Measurements from ENCODE around the gene KCNK5. TPM values are rescaled to one million over a fixed set of nuclear protein-coding genes. Genes with fewer than 3 reads are reported as not detected.
A peak's percentile ranks its signal among the peaks of the same experiment; 100 is the strongest.

The KCNK5 gene
- total and polyA plus RNA-seq, 9 of the 15 experiments (the other 6 are each of a cell fraction or from before 2014, with no cell fraction given), result 1.5 to 45.8 (median 25.8) TPM

DNA sequence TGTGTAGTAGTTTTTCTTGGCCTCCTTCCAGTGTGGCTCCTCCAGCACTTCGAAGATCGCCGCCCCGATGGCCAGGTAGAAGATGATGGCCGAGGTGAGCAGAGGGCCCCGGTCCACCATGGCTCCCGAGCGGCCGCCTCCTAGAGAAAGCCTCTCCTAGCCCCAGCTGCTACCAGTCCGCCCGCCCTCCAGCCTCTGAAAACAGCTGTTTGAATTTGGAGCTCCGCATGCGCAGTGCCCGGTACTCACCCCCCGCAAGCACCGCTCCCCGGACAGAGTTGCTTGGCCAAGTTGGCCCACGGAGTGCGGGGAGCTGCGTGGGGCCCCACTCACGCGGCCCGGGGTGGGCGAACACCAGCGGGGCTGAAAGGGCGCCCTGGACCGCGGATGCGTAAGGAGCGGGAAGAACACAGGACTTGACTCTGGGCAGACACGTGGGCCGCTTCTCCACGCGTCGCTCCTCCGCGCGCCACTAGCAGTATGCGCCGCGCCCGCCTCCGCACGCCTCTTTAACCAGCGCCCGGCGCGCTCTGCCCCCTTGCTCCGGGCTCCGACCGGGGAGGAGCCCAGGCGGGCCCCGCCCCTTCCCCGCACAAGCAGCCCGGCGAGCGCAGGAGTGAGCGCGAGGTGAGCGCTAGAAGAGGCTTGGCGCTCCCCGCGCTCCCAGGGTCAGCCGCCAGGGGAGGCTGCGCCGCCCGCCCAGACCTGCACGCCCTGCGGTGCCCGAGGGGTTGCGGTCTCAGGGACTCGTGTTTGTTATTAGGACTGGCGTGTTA, at the start of gene KCNK5 (continued):
- TF ChIP-seq, protein P1, sequence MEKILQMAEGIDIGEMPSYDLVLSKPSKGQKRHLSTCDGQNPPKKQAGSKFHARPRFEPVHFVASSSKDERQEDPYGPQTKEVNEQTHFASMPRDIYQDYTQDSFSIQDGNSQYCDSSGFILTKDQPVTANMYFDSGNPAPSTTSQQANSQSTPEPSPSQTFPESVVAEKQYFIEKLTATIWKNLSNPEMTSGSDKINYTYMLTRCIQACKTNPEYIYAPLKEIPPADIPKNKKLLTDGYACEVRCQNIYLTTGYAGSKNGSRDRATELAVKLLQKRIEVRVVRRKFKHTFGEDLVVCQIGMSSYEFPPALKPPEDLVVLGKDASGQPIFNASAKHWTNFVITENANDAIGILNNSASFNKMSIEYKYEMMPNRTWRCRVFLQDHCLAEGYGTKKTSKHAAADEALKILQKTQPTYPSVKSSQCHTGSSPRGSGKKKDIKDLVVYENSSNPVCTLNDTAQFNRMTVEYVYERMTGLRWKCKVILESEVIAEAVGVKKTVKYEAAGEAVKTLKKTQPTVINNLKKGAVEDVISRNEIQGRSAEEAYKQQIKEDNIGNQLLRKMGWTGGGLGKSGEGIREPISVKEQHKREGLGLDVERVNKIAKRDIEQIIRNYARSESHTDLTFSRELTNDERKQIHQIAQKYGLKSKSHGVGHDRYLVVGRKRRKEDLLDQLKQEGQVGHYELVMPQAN (IDR thresholded peaks at IDR 0.05; ENCODE audit: borderline replicate concordance), result peak; percentile 99
- TF ChIP-seq, protein P2, sequence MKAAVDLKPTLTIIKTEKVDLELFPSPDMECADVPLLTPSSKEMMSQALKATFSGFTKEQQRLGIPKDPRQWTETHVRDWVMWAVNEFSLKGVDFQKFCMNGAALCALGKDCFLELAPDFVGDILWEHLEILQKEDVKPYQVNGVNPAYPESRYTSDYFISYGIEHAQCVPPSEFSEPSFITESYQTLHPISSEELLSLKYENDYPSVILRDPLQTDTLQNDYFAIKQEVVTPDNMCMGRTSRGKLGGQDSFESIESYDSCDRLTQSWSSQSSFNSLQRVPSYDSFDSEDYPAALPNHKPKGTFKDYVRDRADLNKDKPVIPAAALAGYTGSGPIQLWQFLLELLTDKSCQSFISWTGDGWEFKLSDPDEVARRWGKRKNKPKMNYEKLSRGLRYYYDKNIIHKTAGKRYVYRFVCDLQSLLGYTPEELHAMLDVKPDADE (conservative IDR thresholded peaks at IDR 0.05; ENCODE audit: control insufficient read depth, low read depth, low read length), result peak; percentile 96
- TF ChIP-seq ZNF146 (CRISPR knock-in tag; IDR thresholded peaks at IDR 0.05; ENCODE audit: unreplicated experiment) (no peak), SIRT6 (IDR thresholded peaks at IDR 0.05; ENCODE audit: low read depth, low read length) (no peak), ZNF699 (CRISPR knock-in tag; IDR thresholded peaks at IDR 0.05; ENCODE audit: insufficient replicate concordance) (no peak)
- TF ChIP-seq, protein P3, sequence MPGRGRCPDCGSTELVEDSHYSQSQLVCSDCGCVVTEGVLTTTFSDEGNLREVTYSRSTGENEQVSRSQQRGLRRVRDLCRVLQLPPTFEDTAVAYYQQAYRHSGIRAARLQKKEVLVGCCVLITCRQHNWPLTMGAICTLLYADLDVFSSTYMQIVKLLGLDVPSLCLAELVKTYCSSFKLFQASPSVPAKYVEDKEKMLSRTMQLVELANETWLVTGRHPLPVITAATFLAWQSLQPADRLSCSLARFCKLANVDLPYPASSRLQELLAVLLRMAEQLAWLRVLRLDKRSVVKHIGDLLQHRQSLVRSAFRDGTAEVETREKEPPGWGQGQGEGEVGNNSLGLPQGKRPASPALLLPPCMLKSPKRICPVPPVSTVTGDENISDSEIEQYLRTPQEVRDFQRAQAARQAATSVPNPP (IDR thresholded peaks at IDR 0.05; ENCODE audit: borderline replicate concordance, insufficient read depth, insufficient read length), result no peak
- TF ChIP-seq, protein P4, sequence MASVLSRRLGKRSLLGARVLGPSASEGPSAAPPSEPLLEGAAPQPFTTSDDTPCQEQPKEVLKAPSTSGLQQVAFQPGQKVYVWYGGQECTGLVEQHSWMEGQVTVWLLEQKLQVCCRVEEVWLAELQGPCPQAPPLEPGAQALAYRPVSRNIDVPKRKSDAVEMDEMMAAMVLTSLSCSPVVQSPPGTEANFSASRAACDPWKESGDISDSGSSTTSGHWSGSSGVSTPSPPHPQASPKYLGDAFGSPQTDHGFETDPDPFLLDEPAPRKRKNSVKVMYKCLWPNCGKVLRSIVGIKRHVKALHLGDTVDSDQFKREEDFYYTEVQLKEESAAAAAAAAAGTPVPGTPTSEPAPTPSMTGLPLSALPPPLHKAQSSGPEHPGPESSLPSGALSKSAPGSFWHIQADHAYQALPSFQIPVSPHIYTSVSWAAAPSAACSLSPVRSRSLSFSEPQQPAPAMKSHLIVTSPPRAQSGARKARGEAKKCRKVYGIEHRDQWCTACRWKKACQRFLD (CRISPR knock-in tag; IDR thresholded peaks at IDR 0.05), result peak; percentile 77; the same call in 1 of the 2 replicates
- TF ChIP-seq, protein P5, sequence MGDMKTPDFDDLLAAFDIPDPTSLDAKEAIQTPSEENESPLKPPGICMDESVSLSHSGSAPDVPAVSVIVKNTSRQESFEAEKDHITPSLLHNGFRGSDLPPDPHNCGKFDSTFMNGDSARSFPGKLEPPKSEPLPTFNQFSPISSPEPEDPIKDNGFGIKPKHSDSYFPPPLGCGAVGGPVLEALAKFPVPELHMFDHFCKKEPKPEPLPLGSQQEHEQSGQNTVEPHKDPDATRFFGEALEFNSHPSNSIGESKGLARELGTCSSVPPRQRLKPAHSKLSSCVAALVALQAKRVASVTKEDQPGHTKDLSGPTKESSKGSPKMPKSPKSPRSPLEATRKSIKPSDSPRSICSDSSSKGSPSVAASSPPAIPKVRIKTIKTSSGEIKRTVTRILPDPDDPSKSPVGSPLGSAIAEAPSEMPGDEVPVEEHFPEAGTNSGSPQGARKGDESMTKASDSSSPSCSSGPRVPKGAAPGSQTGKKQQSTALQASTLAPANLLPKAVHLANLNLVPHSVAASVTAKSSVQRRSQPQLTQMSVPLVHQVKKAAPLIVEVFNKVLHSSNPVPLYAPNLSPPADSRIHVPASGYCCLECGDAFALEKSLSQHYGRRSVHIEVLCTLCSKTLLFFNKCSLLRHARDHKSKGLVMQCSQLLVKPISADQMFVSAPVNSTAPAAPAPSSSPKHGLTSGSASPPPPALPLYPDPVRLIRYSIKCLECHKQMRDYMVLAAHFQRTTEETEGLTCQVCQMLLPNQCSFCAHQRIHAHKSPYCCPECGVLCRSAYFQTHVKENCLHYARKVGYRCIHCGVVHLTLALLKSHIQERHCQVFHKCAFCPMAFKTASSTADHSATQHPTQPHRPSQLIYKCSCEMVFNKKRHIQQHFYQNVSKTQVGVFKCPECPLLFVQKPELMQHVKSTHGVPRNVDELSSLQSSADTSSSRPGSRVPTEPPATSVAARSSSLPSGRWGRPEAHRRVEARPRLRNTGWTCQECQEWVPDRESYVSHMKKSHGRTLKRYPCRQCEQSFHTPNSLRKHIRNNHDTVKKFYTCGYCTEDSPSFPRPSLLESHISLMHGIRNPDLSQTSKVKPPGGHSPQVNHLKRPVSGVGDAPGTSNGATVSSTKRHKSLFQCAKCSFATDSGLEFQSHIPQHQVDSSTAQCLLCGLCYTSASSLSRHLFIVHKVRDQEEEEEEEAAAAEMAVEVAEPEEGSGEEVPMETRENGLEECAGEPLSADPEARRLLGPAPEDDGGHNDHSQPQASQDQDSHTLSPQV (IDR thresholded peaks at IDR 0.05), result peak; percentile 60
- TF ChIP-seq, protein P6, sequence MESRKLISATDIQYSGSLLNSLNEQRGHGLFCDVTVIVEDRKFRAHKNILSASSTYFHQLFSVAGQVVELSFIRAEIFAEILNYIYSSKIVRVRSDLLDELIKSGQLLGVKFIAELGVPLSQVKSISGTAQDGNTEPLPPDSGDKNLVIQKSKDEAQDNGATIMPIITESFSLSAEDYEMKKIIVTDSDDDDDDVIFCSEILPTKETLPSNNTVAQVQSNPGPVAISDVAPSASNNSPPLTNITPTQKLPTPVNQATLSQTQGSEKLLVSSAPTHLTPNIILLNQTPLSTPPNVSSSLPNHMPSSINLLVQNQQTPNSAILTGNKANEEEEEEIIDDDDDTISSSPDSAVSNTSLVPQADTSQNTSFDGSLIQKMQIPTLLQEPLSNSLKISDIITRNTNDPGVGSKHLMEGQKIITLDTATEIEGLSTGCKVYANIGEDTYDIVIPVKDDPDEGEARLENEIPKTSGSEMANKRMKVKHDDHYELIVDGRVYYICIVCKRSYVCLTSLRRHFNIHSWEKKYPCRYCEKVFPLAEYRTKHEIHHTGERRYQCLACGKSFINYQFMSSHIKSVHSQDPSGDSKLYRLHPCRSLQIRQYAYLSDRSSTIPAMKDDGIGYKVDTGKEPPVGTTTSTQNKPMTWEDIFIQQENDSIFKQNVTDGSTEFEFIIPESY (CRISPR knock-in tag; IDR thresholded peaks at IDR 0.05), result peak; percentile 30; the same call in 1 of the 2 replicates
